Ramos (cell line): ENCODE measurements around the gene HOXB8.

ENCODE experiments used
- in situ Hi-C: fragments of 300-500 bp; cut with MboI; formaldehyde crosslinking; loops from one replicate; pipeline ENCODE4 v1.14.3; 2022; ENCODE audit warnings: low sequenced_read_pairs; ENCODE audit not compliant: unreplicated experiment

The HOXB8 gene

DNA sequence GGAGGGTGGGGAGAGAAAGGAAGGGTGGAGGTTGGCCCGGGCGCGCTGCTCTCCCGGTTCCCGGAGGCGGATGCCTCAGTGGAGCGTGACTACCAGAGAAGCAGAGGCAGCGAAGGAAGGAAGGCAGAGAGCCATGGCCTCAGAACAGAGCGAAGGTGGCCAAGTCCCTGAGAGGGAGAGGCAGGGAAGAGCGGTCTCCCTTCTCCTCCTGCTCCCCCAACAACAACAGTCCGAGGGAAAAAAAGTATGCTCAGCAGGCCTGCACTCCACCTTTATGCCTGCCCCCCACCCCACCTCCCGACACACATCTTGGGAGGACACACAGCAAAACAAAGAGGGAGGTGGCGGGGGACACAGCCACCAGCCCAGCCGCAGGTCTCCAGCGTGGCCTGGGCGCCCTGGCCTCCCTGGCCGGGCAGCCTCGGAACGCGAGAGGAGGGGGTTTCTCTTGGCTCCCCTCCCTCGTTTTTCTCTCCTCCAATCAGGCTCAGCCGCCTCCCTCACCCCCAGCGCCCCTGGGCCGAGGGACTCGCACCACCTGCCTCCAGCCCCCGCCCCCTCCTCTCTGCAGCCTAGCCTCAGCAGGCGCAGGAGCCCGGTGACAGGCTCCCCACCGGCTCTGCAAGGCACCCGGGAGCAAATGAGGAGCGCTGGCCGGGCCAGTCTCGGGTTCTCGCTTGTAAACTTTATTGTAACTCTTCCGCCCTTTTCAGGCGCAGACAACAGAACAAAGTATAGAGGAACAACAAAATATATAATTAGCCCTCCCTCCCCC is 3.2 kb downstream of the HOXB8 start:
- in situ Hi-C loops, result no loop called here

DNA sequence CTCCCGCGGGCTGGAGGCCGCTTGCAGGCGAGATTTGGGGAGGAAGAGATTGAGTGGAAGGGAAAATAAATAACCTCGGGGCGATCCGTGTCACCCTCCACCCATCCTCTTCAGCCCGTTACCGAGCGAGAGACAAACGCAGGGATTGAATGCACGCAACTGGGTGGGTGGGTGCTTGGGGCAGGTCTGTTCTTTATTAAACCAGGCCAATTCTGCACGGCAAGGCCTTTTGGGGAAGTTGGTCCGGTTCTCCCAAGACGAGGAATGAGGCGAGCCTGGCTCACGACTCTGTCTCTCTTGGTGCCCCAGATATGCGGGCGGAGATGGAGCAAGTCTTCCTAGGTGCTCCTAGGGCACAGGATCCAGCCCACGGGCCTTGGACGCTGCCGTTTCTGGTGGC is 3.9 kb downstream of the HOXB8 start:
- in situ Hi-C loops, result no loop called here

GRCh38 chr17:48610282-48611211 is 4.5 kb downstream of the HOXB8 start, which contains the start of gene HOXB7:
HOXB7 (minus strand) TSS chr17:48611017; CDS start chr17:48610918, 99 bp downstream.
- in situ Hi-C loops, result no loop called here

GRCh38 chr17:48609759-48610281 is 5.3 kb downstream of the HOXB8 start:
- in situ Hi-C loops, result no loop called here

- in situ Hi-C loops, result no loop called here
Measured at GRCh38 chr17:48609033-48609432, 6.1 kb downstream of the HOXB8 start.

GRCh38 chr17:48608494-48608834 is 6.6 kb downstream of the HOXB8 start:
- in situ Hi-C loops, result no loop called here

DNA sequence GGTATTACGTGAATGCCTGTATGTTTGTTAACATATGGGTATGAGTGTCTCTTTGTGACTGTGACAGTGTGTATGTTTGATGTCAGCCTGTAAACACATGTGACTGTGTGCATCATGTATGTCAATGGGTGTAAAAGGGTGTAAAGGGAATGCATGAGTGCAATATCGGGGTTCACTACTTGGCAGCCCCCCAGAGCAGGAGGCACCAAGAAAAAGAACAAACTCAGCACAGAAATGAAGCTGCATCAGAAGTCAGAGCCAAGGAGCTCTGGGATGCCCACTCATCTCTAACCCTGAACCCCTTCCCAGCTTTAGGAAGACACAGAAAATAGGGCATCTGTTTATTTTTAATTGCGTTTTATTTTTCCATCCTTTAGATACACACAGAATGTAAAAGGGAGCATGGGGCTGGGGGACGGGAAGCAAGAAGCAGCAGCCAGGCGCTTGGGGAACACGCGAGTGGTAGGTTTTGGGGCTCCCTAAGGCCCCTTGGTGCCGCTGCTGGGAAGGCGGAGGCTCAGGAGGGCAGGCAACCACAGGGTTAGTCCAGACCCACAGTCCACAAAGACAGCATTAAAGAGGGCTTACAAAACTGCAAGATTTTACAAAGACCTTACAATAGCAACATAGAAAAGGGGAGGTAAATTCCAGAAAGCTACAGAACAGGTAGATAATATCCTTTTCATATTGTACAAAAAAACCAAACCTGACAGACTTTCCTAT is 8.0 kb downstream of the HOXB8 start:
- in situ Hi-C loops, result no loop called here

DNA sequence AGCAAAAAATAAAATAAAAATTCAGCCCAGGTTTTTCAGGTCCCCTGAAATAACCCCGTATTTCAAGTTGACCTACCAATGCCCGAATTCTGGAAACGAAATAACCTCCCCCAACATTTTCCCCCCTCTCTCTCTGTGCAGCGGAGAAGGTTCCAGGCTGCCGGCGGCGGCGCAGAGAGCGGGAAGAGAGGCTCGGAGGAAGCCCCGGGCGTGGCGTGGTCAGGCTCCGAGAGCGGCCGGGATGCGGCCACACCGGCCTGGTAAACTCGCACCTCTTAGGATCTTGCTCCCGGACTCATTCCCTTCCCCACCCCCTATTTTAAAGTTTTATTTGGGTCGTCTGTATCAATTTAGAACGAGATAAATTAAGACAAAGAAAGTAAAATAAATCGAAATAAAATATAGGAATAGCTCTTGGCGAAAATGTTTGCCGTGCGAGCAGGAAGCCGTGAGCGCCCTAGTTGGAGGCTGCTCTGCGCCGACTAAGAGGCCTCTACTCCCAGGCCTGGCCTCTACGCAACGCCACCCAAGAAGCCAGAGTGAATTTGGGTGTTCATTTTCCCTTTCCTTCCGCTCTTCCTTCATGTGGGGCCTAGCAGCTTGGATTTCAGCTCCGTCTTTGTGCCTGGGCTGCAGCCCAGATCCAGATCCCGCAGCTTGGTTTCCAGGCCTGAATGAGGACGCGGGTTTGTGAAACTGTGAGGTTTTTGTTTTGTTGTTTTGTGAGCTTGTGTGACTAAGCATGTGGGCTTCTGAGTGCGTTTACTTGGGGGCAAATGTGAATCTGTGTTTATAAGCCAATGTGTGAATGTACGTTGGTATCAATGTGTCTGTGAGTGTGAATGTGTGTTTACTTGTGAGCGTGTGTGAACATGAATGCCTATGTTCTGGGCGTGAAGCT is 8.9 kb downstream of the HOXB8 start:
- in situ Hi-C loops, result no loop called here

GRCh38 chr17:48605409-48605919 is 9.6 kb downstream of the HOXB8 start:
- in situ Hi-C loops, result no loop called here

GRCh38 chr17:48604770-48605329 is 10.2 kb downstream of the HOXB8 start, which contains the start of gene HOXB6:
HOXB6 (minus strand) TSS chr17:48604986; CDS start chr17:48598150, 6,836 bp downstream.
- in situ Hi-C loops, result no loop called here

DNA sequence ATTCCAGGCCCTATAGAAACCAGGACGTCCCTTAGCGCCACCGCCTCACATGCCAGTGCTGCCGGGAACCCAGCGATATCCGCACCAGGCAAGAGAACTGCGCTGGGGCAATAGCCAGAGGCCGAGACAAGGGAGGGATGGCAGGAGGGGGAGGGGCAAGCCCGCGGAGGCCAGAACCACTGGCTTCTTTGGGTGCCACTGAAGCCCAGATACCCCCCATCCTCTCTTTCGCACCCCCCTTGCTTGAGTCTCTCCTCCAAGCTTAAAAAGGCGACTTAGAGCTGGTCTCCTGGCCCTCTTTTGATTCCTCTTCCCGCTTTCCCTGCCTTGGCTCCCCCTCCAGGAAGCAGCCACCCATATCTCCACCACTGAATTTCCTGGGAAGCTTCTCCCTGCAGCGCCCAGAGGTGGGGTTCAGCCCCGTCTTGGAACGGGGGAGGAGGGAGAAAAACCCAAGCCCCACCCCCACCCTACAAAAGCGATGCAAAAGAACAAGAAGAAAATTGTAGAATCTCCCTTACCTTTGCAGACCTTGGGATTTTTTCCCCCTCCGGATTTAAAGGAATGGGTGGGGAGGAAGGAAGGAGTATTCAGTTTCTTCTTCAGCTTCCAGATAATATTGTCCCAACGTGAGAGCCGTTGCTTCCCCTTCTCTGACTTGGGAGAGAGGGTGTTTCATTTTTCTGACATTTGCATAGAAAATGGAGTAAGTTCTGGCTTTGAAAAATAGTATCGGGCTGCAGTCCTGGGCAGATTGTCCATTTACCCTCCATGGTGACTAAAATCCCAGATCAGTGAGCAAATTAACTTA is 10.9 kb downstream of the HOXB8 start:
- in situ Hi-C loops, result no loop called here

GRCh38 chr17:48601539-48602425 is 13.3 kb downstream of the HOXB8 start:
- in situ Hi-C loops, result no loop called here

GRCh38 chr17:48601207-48601538 is 13.9 kb downstream of the HOXB8 start:
- in situ Hi-C loops, result no loop called here

- in situ Hi-C loops, result no loop called here
Measured at GRCh38 chr17:48600244-48601098, 14.6 kb downstream of the HOXB8 start.

- in situ Hi-C loops, result no loop called here
Measured at GRCh38 chr17:48599354-48599753, 15.7 kb downstream of the HOXB8 start.

DNA sequence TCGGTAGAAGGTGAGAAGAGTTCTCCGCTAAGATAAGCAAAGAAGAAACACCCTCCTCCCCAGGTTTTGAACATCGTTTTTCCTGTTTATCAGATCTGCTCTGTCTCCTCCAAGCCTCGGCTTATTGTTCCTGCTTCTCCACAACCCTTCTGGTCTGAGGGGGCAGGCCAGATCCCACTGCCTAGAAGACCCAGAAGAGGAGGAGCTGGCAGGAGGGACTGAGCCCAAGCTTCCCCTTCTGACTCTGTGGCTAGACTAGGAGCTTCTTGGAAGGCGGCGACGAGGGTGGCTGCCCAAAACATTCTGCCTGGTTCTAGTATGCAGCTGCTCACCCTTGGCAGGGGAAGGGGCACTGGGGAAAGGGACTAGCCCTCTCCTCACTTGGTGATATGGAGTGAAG is 16.4 kb downstream of the HOXB8 start:
- in situ Hi-C loops, result no loop called here
